ACC112 (cell line): ENCODE results near the gene IGSF21.

Source experiments
- H2AFZ ChIP-seq: fragments of 200-600 bp; sonication (generic); one replicate; pipeline ENCODE4 v1.6.0; 2017; ENCODE audit warnings: antibody characterized with exemption, low read length; ENCODE audit not compliant: unreplicated experiment
- H3K27ac ChIP-seq: fragments of 200-600 bp; sonication (generic); 2 replicates; pipeline ENCODE4 v1.5.1; 2014; ENCODE audit warnings: low read depth, mild to moderate bottlenecking, antibody characterized with exemption, low read length, moderate library complexity
- H3K27me3 ChIP-seq: fragments of 200-600 bp; sonication (generic); 2 replicates; pipeline ENCODE4 v1.6.1; 2014; ENCODE audit warnings: mild to moderate bottlenecking, antibody characterized with exemption, low read length, moderate library complexity, mixed read lengths; ENCODE audit not compliant: insufficient read depth
- H3K36me3 ChIP-seq: fragments of 200-600 bp; sonication (generic); 2 replicates; pipeline ENCODE4 v1.6.1; 2016; ENCODE audit warnings: mild to moderate bottlenecking, antibody characterized with exemption, low read length, moderate library complexity, mixed read lengths; ENCODE audit not compliant: insufficient read depth
- H3K4me1 ChIP-seq: fragments of 200-600 bp; sonication (generic); one replicate; pipeline ENCODE4 v1.6.1; 2016; ENCODE audit warnings: low read length, mixed read lengths; ENCODE audit not compliant: insufficient read depth, unreplicated experiment, control insufficient read depth
- H3K4me3 ChIP-seq: fragments of 200-600 bp; sonication (generic); 2 replicates; pipeline ENCODE4 v1.5.1; 2014; ENCODE audit warnings: mild to moderate bottlenecking, low read depth, low read length
- H3K79me2 ChIP-seq: fragments of 200-600 bp; sonication (generic); one replicate; pipeline ENCODE4 v1.6.0; 2016; ENCODE audit warnings: low read length; ENCODE audit not compliant: control insufficient read depth, unreplicated experiment, insufficient read depth

IGSF21 gene

GRCh38 chr1:18107369-18108298, at the start of gene IGSF21:
Gene IGSF21, plus strand, starts transcription at chr1:18107798. Its CDS starts 331 bp downstream, at chr1:18108129.
- H3K36me3 ChIP-seq = no peaks in the 10 kb centered on the region
- no peaks in the 10 kb centered on the region for H3K79me2 ChIP-seq
- no peak within 1 kb of the TSS for H3K27ac ChIP-seq
- H3K27me3 ChIP-seq = peaks cover 64% of the 10 kb centered on the region
- no peak within 1 kb of the TSS for H3K4me3 ChIP-seq
- H3K4me1 ChIP-seq = no peaks in the 10 kb centered on the region
- no peak within 1 kb of the TSS for H2AFZ ChIP-seq

DNA sequence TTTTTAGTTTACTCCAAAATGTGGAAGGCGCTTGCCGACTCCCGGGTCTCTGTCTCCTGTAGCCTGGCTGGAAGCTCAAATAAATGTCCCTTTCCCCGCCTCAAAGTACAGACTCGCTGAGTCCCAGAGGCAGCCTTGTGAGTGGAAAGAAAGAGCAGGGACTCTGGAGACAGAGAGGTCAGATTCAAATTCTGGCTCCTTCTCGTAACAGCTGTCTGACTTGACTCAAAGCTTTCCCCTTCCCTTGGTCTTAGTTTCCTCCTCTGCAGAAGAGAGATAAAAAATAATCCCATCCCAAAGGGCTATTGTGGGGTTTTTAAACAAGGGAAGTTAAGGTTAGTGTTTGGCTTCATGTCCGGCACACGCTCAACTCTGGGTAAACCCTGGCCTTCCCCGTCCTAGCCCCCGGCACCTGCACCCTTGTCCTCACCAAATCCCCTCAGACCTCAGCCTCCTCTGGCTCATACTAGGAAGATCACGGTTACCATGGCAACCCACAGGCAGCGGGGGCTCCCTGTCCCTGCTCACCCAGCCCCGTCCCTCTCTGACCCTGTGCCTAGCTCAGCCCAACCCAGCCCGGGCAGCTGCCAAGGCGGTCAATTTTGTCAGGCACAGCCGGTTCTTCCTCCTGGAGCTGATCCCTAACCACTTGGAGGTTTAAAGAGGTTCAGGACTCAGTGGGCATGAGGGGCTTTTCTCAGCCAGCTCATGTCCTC, 49.2 kb upstream of the IGSF21 start:
- H3K4me1 ChIP-seq = no peaks in the 10 kb centered on the region
- H2AFZ ChIP-seq = no peak overlapping the region
- no peaks in the 10 kb centered on the region for H3K27me3 ChIP-seq
- no peak overlapping the region for H3K27ac ChIP-seq
- H3K4me3 ChIP-seq = no peak overlapping the region
- H3K79me2 ChIP-seq = no peaks in the 10 kb centered on the region
- H3K36me3 ChIP-seq = no peaks in the 10 kb centered on the region

DNA sequence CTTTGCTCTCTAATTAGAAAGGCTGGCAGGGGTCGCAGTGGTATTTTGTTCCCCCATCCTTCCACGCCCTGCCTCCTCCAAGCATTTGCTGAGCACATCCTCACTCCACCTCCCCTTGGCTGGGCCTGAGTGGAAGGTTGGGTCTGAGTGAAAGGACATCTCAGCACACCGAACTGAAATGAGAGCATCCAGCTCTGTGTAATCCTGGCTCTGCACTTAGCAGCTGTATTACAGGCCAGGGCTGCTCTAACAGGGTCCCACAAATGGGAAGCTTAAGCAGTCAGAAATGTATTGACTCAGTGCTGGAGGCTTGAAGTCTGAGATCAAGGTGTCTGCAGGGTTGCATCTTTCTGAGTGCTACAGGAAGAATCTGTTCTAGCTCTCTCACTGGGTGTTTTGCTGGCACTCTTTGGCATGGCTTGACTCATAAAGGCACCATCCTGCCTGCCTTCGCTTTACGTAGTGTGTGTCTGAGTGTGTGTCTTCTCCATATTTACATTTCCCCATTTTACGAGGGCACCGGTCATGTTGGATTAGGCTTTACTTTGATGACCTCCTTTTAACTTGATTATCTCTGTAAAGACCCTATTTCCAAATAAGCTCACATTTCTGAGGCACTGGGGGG, 48.5 kb upstream of the IGSF21 start:
- no peaks in the 10 kb centered on the region for H3K79me2 ChIP-seq
- H3K4me1 ChIP-seq = no peaks in the 10 kb centered on the region
- H3K27ac ChIP-seq = no peak overlapping the region
- no peaks in the 10 kb centered on the region for H3K36me3 ChIP-seq
- H3K4me3 ChIP-seq = no peak overlapping the region
- H3K27me3 ChIP-seq = no peaks in the 10 kb centered on the region
- H2AFZ ChIP-seq = no peak overlapping the region

GRCh38 chr1:18060366-18060765, 47.2 kb upstream of the IGSF21 start:
- Histone ChIP-seq H3K27ac (no peak overlapping the region), H3K36me3 (no peaks in the 10 kb centered on the region), H3K4me3 (no peak overlapping the region), H3K4me1 (no peaks in the 10 kb centered on the region), H3K79me2 (no peaks in the 10 kb centered on the region), H2AFZ (no peak overlapping the region), H3K27me3 (no peaks in the 10 kb centered on the region)

DNA sequence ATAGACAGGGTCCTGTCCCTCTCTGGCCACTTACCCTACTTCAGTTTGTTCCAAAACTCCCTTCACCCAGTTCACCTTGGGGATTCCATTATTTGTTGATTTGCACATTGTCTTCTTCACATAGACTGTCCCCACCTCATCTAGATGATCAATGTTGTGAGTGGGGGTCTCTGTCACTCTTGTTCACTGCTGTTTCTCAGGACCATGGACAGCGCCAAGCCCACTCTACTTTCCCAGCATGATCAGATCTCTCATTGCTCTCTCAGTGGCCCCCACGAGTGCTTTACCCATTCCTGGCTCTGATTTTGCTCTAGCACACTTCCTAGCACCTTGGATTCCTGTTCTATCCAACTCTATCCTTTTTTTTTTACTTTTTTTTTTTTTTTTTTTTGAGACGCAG, 45.4 kb upstream of the IGSF21 start:
- Histone ChIP-seq H3K4me1 (no peaks in the 10 kb centered on the region), H3K27ac (no peak overlapping the region), H3K4me3 (no peak overlapping the region), H2AFZ (no peak overlapping the region), H3K36me3 (no peaks in the 10 kb centered on the region), H3K27me3 (no peaks in the 10 kb centered on the region), H3K79me2 (no peaks in the 10 kb centered on the region)

- no peaks in the 10 kb centered on the region for H3K36me3 ChIP-seq
- H2AFZ ChIP-seq = no peak overlapping the region
- H3K27me3 ChIP-seq = no peaks in the 10 kb centered on the region
- H3K79me2 ChIP-seq = no peaks in the 10 kb centered on the region
- H3K27ac ChIP-seq = no peak overlapping the region
- H3K4me1 ChIP-seq = no peaks in the 10 kb centered on the region
- H3K4me3 ChIP-seq = no peak overlapping the region
Measured at GRCh38 chr1:18064534-18064933, 43.1 kb upstream of the IGSF21 start.

DNA sequence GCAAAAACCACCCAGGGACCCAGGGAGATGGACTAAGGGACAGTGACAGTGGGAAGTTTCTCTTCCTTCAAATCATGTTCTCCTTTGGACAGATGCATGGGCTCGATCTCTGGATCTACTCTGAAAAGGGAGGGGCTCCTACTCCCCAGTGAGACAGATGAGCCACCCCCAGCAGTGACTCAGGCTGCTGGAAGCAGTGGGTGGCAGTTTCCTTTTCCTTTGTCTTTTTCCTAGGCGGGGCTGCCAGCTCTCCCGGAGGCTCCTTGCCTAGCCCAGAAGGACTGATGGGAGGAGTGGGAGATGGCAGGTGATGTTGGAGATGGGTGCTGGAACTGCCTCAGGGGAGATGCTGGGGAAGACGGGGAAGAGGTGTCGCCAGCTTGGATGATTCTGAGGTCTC, 41.0 kb upstream of the IGSF21 start:
- Histone ChIP-seq H3K4me1 (no peaks in the 10 kb centered on the region), H2AFZ (no peak overlapping the region), H3K79me2 (no peaks in the 10 kb centered on the region), H3K27me3 (no peaks in the 10 kb centered on the region), H3K36me3 (no peaks in the 10 kb centered on the region), H3K27ac (no peak overlapping the region), H3K4me3 (no peak overlapping the region)

DNA sequence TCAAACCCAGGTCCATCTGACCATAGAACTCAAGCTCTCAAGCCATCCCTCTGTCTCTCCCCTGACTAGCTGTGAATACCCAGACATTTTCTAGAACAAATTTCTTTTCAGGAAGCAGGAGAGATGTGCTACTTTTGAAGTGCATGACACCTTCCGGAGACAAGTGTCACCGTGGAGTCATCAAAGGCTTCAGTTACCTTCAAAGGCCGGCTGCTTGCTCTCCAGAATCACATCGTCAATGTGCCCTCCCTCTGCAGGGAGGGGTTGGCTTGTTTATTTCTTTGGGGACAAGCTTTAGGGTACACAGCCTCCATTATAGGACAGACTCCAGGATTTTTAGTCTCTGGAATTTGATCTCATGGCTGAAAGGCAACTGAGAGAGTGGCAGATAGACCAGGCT, 37.7 kb upstream of the IGSF21 start:
- H3K4me3 ChIP-seq = no peak overlapping the region
- H2AFZ ChIP-seq = no peak overlapping the region
- no peak overlapping the region for H3K27ac ChIP-seq
- H3K79me2 ChIP-seq = no peaks in the 10 kb centered on the region
- no peaks in the 10 kb centered on the region for H3K36me3 ChIP-seq
- no peaks in the 10 kb centered on the region for H3K4me1 ChIP-seq
- no peaks in the 10 kb centered on the region for H3K27me3 ChIP-seq

GRCh38 chr1:18072066-18072465, 35.5 kb upstream of the IGSF21 start:
- Histone ChIP-seq H3K4me1 (no peaks in the 10 kb centered on the region), H3K4me3 (no peak overlapping the region), H3K27me3 (no peaks in the 10 kb centered on the region), H3K79me2 (no peaks in the 10 kb centered on the region), H3K36me3 (no peaks in the 10 kb centered on the region), H2AFZ (no peak overlapping the region), H3K27ac (no peak overlapping the region)

DNA sequence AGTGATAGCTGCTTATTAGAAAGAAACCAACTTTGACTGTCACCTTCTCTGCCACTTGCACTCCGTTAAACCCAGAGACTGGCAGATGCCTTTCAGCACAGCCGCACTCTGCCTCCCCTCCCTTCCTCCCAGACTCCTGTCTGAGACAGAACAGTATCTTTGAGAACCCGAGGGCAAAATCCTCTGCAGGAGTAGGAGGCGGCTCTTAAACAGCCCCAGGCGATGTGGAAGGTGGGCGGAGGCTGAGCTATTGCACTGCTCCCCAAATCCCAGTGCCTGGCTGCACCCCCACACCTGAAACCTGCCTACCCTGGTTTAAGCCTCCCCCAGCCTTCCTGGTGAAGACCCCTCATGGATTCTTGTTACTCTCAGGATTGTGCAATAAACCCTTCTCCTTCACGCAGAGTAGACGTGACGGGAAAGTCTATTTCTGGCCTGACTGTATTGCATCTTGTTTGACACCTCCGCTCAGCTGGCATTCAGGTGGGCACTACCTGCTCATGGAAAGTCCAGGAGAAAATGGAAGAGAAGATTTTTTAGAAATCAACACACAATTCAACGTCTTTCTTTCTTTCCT, 34.4 kb upstream of the IGSF21 start:
- Histone ChIP-seq H3K4me3 (no peak overlapping the region), H3K4me1 (no peaks in the 10 kb centered on the region), H3K27ac (no peak overlapping the region), H3K36me3 (no peaks in the 10 kb centered on the region), H2AFZ (no peak overlapping the region), H3K27me3 (no peaks in the 10 kb centered on the region), H3K79me2 (no peaks in the 10 kb centered on the region)
